SIG-M5 (cell line): ENCODE measurements around the gene AP2A2.

Experiments
- DNase-seq: peaks from one replicate; lab custom pipeline; 2025; lab: John Stamatoyannopoulos, UW

The AP2A2 gene

DNA sequence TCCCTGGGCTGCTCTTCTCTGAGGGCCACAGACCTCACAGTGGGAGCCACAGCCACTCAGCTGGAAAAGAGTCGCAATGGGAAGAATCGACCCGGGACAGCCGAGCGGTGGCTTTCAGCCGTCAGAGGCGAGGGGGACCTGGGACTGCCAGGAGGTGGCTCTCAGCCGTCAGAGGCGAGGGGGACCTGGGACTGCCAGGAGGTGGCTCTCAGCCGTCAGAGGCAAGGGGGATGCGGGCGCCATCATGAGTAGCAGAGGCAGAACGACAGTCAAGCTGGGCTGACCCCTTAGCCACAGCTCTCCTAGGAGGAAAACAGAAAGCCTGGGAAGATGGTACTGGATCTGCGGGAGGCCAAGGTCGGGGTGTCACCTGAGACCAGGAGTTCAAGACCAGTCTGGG lies 134.1 kb downstream of the AP2A2 start:
- no peak for DNase-seq

DNA sequence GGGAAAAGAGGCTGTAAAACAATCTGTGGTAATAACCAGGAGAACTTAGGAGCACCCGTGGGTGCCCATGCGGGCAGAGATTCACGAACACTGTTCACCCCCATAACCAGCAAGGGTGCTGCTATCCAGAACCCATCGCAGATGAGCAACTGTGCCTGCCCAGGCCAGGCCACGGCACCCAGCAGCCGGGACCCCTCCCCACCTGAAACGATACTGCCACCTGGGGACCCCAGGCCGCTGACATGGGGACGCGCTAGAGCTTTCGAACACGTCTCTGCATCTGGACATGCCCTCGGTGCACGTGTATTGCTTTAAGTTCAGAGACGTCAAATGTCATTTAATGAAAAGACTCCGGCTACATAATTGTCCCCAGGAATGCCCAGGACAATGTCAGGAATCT lies 134.7 kb downstream of the AP2A2 start:
- no peak for DNase-seq

DNA sequence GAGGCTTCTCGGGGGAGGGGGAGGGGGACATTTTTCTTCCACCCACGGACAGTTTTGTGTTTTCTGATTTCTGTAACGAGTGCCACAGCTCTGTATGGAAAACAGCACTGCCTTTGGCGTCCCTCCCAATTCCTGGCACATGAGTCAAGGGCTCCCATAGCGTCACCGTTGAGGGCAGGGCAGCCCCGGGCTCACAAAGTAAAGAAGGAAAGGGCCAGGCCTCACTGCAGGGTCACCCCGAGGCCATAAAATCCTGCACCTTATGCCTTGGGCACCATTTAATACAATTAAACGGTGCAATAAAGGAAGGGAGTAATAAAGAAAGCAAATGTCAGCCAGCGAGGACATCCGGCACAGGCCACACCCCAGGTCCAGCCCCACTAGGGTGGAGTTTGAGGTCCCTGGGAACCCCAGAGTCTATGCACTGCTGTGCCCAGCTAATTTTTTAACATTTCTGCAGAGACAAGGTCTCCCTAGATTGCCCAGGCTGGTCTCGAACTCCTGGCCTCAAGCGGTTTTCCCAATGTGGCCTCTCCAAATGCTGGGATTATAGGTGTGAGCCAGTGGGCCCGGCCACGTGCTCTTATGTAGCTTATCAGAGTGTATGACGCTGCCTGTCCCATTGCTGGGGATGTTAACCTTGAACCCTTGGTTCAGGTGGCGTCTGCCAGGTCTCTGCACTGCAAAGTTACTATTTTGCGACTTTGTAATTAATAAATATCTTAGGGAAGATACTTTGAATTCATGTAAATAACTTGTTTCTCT lies 135.4 kb downstream of the AP2A2 start:
- no peak for DNase-seq
